Activated CD8-positive, alpha-beta memory T cell treated with anti-CD3 and anti-CD28 coated beads for 4 hours (primary cell): ENCODE measurements around the gene SLC25A28.

Source experiments
- DNase-seq, 2 donors: peaks; one replicate each; pipeline ENCODE4 v3.0.0-alpha.2; 2020; ENCODE audit warnings: low read depth in 2 of 2

The SLC25A28 gene

DNA sequence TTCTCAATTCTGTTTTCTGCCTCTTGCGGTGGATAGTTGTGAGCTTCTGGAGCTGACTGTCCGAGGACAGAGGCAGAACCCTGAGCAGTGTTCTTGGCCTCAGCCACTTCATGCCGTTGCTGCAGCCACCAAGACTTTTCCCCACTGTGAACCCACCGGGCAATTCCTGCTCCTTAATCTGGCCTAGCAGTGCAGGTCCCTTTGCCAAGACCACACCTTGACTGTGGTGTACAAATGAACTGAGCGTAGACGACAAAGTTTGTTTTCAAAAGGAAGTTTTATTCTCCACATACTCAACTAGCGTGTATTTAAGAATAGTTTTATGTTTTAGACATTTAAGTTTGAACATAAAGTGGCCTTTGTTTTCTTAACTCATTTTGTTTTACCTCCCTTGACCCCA lies 29.4 kb downstream of the SLC25A28 start:
- no peak for DNase-seq

DNA sequence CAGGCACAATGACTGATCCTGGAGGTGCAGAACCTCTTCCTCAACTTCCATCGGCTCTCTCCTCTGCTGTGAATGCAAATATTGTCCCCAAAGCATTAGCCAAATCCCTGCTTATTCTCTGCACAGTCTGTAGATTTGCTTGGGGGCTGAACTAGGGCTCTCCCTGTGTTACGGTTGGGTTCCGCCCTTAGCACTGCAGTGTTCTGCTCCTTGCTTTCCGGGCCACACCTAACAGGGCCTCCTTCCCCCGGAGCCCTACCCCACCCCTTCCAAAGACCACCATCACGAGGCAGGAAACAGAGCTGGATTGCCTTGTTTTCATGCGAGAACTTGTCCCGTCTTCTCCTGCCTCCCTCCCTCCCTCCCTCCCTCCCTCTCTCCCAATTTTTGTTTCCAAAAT lies 36.6 kb downstream of the SLC25A28 start:
- DNase-seq = no peak

DNA sequence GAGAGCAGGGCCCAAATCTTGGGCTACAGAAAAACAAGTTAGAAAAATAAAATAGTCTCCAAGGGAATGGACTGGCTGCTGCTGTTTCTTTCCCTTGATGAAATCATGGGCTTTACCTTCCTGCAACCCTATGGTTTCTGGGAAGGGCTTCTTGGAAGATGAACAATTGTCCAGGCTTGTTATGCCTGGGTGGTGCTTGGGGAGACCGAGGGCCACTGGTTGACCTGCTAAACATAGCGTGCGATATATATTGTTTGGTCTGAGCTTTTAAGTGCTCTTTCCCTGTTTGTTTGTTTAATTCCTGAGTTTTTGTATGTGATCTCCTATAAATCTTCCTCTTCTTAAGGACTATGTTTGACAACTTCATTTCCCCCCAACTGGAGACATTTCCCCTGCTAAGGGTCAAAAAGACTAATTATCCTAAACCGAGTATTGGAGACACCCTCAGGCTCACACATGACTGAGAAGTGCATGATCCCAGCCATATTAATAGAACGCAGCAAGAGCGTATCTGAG lies 37.9 kb downstream of the SLC25A28 start:
- DNase-seq = no peak

DNA sequence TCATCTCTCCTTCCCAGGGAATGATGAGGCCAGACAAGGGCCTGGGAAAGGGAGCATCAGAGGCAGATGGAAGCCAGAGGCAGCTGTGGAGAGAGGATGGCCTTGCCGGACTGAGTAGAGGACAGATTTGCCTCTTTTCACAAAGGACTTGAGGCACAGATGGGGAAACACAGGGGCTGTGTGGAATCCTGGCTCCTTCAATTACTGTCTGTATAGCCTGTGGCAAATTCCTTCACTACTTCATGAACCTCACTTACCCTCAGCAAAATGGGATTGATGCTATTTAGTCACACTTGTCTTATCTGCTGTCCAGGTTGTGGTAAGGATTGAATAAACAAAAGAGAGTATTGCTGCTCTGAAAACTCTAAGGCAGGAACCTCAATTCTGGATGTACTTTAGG lies 40.3 kb downstream of the SLC25A28 start:
- DNase-seq = no peak

DNA sequence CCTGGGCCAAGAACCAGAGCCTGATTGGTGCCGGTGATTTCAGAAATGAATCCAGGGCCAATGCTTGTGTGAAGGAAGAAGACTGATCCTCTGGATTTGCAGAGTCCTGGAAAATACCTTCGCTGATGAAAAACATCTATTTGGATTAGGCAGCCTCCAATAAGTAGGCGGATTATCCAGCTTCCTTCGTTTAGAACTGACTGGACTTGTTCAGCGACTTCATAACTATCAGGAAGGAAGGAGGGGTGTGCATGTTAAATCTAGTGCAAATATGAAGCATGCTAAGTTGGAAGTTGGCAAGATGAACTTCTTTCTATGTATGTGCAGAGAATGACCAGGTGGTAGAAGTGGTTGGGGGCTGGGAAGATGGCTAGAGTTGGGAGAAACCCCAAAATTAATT lies 46.4 kb downstream of the SLC25A28 start:
- no peak for DNase-seq

DNA sequence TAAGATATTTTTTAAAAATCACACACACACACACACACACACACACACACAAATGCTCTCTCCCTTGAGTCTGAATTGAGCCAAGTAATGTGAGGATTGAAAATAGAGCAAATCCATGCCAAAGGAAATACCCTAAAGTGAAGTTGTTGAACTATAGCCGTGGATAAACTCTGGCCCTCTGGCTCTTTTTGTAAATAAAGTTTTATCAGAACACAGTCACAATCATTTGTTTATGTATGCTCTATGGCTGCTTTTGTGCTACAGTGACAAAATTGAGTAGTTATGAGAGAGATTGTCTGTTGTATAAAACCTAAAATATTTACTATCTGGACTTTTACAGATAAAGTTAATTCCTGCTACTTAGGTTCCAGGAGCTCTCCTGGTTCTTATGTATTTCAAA lies 48.4 kb downstream of the SLC25A28 start:
- no peak for DNase-seq

DNA sequence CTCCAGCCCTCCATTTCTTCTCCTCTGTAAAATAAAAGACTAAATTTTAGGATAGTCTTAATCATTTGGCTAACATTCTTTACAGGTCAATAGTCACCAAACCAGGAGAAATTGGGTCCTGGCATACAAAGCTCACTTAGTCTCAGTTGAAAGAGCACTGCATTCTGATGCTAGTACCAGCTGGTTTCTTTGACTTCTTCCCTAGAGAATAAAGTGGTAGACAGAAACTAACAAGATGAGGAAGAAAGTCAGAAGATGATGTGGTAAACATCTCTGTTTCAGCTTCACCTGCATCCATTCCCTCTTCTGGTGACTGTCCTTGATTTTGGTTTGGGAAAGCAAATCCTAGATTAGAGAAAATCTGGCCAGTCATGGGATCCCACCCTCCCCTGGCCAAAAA lies 50.3 kb downstream of the SLC25A28 start:
- DNase-seq = no peak

DNA sequence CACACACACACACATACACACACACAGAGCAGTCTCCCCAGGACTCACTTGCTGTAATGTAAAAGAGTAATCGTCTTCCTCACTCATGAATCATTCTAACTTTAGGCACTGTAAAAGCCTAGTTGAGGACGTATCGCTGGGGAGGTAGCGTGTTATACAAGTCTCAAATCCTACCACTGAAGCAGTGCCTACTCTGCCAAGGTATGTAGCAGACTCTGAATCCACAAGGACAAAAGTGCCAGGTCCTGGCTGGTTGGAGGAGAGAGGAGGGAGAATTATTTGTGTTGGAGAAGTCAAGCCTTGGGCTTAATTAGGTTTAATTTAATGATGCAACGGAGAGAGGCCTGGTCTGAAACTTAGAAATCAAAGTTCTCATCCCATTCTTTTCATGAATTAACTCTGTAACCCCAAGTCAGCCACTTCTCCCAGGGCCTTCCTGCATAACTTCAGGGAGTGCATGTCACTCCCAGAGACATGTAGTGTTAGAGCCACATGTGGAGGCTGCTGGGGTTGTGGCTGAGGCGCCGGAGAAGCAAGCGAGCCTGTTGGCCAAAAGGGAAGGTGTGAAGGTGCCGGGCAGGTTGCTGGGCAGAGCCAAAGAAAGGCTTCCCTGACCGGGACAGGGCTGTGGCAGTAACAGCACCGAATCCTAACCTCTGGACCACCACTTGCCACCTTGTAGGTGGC lies 50.8 kb downstream of the SLC25A28 start:
- no peak for DNase-seq

DNA sequence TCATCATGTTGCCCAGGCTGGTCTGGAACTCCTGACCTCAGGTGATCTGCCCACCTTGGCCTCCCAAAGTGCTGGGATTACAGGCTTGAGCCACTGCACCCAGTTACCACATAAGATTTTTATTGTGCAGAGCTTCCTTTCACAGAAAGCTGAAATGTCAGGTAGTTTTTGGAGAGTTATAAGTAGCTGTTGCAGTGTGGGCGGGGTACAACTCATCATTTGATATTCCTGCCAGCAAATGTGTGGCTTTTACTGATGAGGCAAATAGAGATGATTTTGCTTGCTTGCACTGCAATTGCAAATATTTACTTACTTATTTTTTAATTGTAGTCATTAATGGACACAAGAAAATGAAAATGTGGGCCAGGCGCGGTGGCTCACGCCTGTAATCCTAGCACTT lies 55.1 kb downstream of the SLC25A28 start:
- DNase-seq = no peak

DNA sequence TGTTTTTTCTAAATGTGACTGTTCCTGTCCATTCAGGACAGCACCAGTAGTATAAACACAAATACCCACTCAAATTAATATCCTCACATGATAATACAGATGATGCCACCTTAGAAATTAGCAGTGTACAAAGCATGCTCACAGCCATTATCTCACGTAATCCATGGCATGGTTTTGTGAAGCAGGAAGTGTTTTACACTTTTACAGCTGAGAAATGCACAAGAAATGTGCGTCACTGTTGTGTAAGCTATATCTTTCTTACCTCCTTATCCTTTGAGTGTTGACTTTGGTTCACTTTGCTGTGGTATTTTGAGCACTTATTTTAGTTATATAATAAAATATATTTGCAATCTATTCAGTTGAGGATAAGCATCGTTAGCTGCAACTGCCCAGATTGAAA lies 55.9 kb downstream of the SLC25A28 start:
- DNase-seq = no peak

DNA sequence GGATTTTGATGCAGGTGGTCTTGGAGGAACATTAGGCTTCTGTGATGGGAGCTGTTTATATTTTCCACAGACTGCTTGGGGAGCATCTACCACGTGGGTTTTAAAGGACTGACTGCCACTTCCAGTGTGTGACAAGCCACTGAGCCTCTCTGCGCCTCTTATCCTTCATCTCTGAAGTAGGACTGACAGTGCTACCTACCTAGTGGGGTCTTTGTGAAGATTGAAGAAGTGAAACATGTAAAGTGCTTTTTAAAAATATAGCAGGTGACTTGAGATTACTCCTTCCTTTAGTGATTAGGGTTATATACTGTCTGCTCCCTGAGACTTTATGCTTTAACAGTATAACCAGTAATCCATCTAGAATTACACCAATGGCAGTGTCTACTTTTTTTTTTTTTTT lies 57.6 kb downstream of the SLC25A28 start:
- DNase-seq = no peak
